GM21825 (cell line): ENCODE results near the gene SNTG2.

Source experiments
- ATAC-seq: cut with Tn5 transposase; IDR thresholded peaks from one replicate; pipeline ENCODE4 v1.9.1; 2021; ENCODE audit warnings: mild to moderate bottlenecking, moderate library complexity; ENCODE audit not compliant: unreplicated experiment

Gene SNTG2

GRCh38 chr2:1046067-1046466 is 95.4 kb downstream of the SNTG2 start:
- no peak for ATAC-seq

GRCh38 chr2:1047485-1047884 is 96.8 kb downstream of the SNTG2 start:
- ATAC-seq, result no peak

GRCh38 chr2:1049691-1050090 is 99.0 kb downstream of the SNTG2 start:
- no peak for ATAC-seq

GRCh38 chr2:1051075-1051474 is 100.4 kb downstream of the SNTG2 start:
- no peak for ATAC-seq

GRCh38 chr2:1052771-1053191 is 102.1 kb downstream of the SNTG2 start:
- no peak for ATAC-seq

GRCh38 chr2:1053786-1054185 is 103.1 kb downstream of the SNTG2 start:
- ATAC-seq, result no peak

GRCh38 chr2:1054399-1054798 is 103.8 kb downstream of the SNTG2 start:
- ATAC-seq, result no peak

GRCh38 chr2:1055014-1055595 is 104.5 kb downstream of the SNTG2 start:
- no peak for ATAC-seq

GRCh38 chr2:1060372-1060771 is 109.7 kb downstream of the SNTG2 start:
- ATAC-seq, result no peak

GRCh38 chr2:1060987-1061386 is 110.3 kb downstream of the SNTG2 start:
- ATAC-seq, result no peak

GRCh38 chr2:1068241-1068640 is 117.6 kb downstream of the SNTG2 start:
- no peak for ATAC-seq

- no peak for ATAC-seq
Measured at GRCh38 chr2:1068822-1069221, 118.2 kb downstream of the SNTG2 start.

- ATAC-seq, result no peak
Measured at GRCh38 chr2:1069847-1070246, 119.2 kb downstream of the SNTG2 start.

- no peak for ATAC-seq
Measured at GRCh38 chr2:1070601-1071000, 120.0 kb downstream of the SNTG2 start.

GRCh38 chr2:1071650-1072049 is 121.0 kb downstream of the SNTG2 start:
- ATAC-seq, result no peak

- ATAC-seq, result no peak
Measured at GRCh38 chr2:1072250-1072649, 121.6 kb downstream of the SNTG2 start.

GRCh38 chr2:1077911-1078310 is 127.3 kb downstream of the SNTG2 start:
- no peak for ATAC-seq

- ATAC-seq, result no peak
Measured at GRCh38 chr2:1078326-1078725, 127.7 kb downstream of the SNTG2 start.

GRCh38 chr2:1079873-1080799 is 129.5 kb downstream of the SNTG2 start:
- no peak for ATAC-seq

- no peak for ATAC-seq
Measured at GRCh38 chr2:1081451-1082225, 131.0 kb downstream of the SNTG2 start.

- ATAC-seq, result no peak
Measured at GRCh38 chr2:1082456-1083205, 132.0 kb downstream of the SNTG2 start.
